Caco-2 (cell line): ENCODE results near the gene KERA. TPM values are rescaled to one million over a fixed set of nuclear protein-coding genes. Genes with fewer than 3 reads are reported as not detected.

ENCODE experiments used
- BruUV-seq: library from RNA; stranded (reverse); fragments of 400-500 nt; replicated peaks from 2 replicates; lab custom pipeline; 2021; lab: Mats Ljungman, UMichigan
- CTCF ChIA-PET: fragments of 300-600 bp; sonication (Branson Sonifier 250); formaldehyde crosslinking; loops from one replicate; lab custom pipeline; 2022; ENCODE audit warnings: antibody characterized with exemption; lab: Charles Lee
- POLR2A ChIA-PET: fragments of 300-600 bp; sonication (Branson Sonifier 250); formaldehyde crosslinking; loops from one replicate; lab custom pipeline; 2022; ENCODE audit warnings: antibody characterized with exemption; lab: Charles Lee
- DNase-seq, 2 experiments: peaks; one replicate each; pipeline versions ENCODE4 v3.0.0 to v3.0.0-alpha.2; 2020 to 2022
- H3K27me3 ChIP-seq: replicated peaks from 2 replicates; pipeline ENCODE4 v1.6.0; 2011; ENCODE audit warnings: low read length; ENCODE audit not compliant: control insufficient read depth, insufficient read depth
- H3K36me3 ChIP-seq: 2 replicates; pipeline ENCODE4 v1.5.1; 2011; ENCODE audit warnings: low read length; ENCODE audit not compliant: control insufficient read depth, insufficient read depth
- H3K4me1 ChIP-seq: fragments of 250-450 bp; sonication (Bioruptor Pico); 2 replicates; pipeline ENCODE4 v1.5.1; 2020; ENCODE audit warnings: mild to moderate bottlenecking
- H3K4me3 ChIP-seq: 2 replicates; pipeline ENCODE4 v1.5.1; 2011; ENCODE audit warnings: low read depth, mild to moderate bottlenecking, control low read depth, low read length
- H3K9me3 ChIP-seq: fragments of 250-450 bp; sonication (Bioruptor Pico); 2 replicates; pipeline ENCODE4 v1.5.1; 2020; ENCODE audit warnings: mild to moderate bottlenecking, moderate library complexity
- H3K27ac Mint-ChIP-seq: one replicate; pipeline ENCODE4 v1.8.0; 2022; ENCODE audit warnings: mixed read lengths; ENCODE audit not compliant: unreplicated experiment
- H3K27me3 Mint-ChIP-seq: one replicate; pipeline ENCODE4 v1.8.0; 2022; ENCODE audit warnings: mixed read lengths; ENCODE audit not compliant: insufficient read depth, unreplicated experiment
- H3K36me3 Mint-ChIP-seq: one replicate; pipeline ENCODE4 v1.8.0; 2022; ENCODE audit warnings: mild to moderate bottlenecking, mixed read lengths; ENCODE audit not compliant: insufficient read depth, unreplicated experiment
- H3K4me1 Mint-ChIP-seq: one replicate; pipeline ENCODE4 v1.8.0; 2022; ENCODE audit warnings: low read depth, mixed read lengths; ENCODE audit not compliant: unreplicated experiment
- H3K4me3 Mint-ChIP-seq: one replicate; pipeline ENCODE4 v1.8.0; 2022; ENCODE audit warnings: mild to moderate bottlenecking, moderate library complexity, mixed read lengths; ENCODE audit not compliant: unreplicated experiment
- H3K9me3 Mint-ChIP-seq: one replicate; pipeline ENCODE4 v1.8.0; 2022; ENCODE audit warnings: mixed read lengths; ENCODE audit not compliant: unreplicated experiment
- CTCF ChIP-seq, 2 experiments: fragments of 200-600 bp in 1 of 2; IDR thresholded peaks; 1 replicate in 1 of 2; 2 replicates in 1 of 2; pipeline versions ENCODE4 v1.5.1 to v1.8.0; 2011 to 2022; ENCODE audit warnings: antibody characterized with exemption in 1 of 2, control low read depth in 1 of 2, inconsistent platforms in 1 of 2, low read depth in 1 of 2, low read length in 1 of 2, mild to moderate bottlenecking in 1 of 2, moderate library complexity in 1 of 2; ENCODE audit not compliant: insufficient read depth in 1 of 2, severe bottlenecking in 1 of 2, unreplicated experiment in 1 of 2
- intact Hi-C: fragments of 100-400 bp; cut with micrococcal nuclease; formaldehyde crosslinking; loops from one replicate; pipeline ENCODE4 v1.10.0; 2022; ENCODE audit not compliant: unreplicated experiment
- total RNA-seq: library from RNA; stranded (reverse); gene quantifications from 2 replicates; pipeline ENCODE4 v1.2.3, GENCODE V29; 2022

The KERA gene
- total RNA-seq, 1 experiment from 2014 or later = not detected

GRCh38 chr12:91019455-91019854 is 38.4 kb downstream of the KERA start:
- ChIA-PET CTCF (no interaction called here), POLR2A (no interaction called here)
- intact Hi-C loops = no loop called here
- H3K36me3 ChIP-seq = no peaks in the 10 kb centered on the region
- TF ChIP-seq CTCF (IDR thresholded peaks at IDR 0.05; ENCODE audit: insufficient read depth in 1 of 2, low read depth in 1 of 2, low read length in 1 of 2, severe bottlenecking in 1 of 2, unreplicated experiment in 1 of 2) = no peak
- Mint-ChIP-seq H3K4me3 (no peak overlapping the region), H3K4me1 (no peaks in the 10 kb centered on the region), H3K9me3 (no peaks in the 10 kb centered on the region), H3K27ac (no peak overlapping the region), H3K27me3 (peaks cover 5% of the 10 kb centered on the region), H3K36me3 (no peaks in the 10 kb centered on the region)
- H3K9me3 ChIP-seq = no peaks in the 10 kb centered on the region
- no peaks in the 10 kb centered on the region for H3K4me1 ChIP-seq
- no TSS peak for BruUV-seq
- no peak for DNase-seq
- H3K27me3 ChIP-seq = no peaks in the 10 kb centered on the region
- no peak overlapping the region for H3K4me3 ChIP-seq

GRCh38 chr12:91017511-91018263 is 40.1 kb downstream of the KERA start:
- H3K27me3 ChIP-seq = no peaks in the 10 kb centered on the region
- no peaks in the 10 kb centered on the region for H3K4me1 ChIP-seq
- no peak for TF ChIP-seq CTCF (IDR thresholded peaks at IDR 0.05; ENCODE audit: insufficient read depth in 1 of 2, low read depth in 1 of 2, low read length in 1 of 2, severe bottlenecking in 1 of 2, unreplicated experiment in 1 of 2)
- ChIA-PET POLR2A (no interaction called here), CTCF (no interaction called here)
- BruUV-seq = no TSS peak
- H3K4me1 Mint-ChIP-seq = no peaks in the 10 kb centered on the region
- peaks cover 5% of the 10 kb centered on the region for H3K27me3 Mint-ChIP-seq
- H3K4me3 ChIP-seq = no peak overlapping the region
- no peaks in the 10 kb centered on the region for H3K36me3 Mint-ChIP-seq
- H3K9me3 ChIP-seq = no peaks in the 10 kb centered on the region
- H3K27ac Mint-ChIP-seq = no peak overlapping the region
- no peaks in the 10 kb centered on the region for H3K9me3 Mint-ChIP-seq
- intact Hi-C loops = no loop called here
- DNase-seq = no peak
- no peaks in the 10 kb centered on the region for H3K36me3 ChIP-seq
- no peak overlapping the region for H3K4me3 Mint-ChIP-seq

- CTCF ChIA-PET = no interaction called here
- Mint-ChIP-seq H3K9me3 (no peaks in the 10 kb centered on the region), H3K4me1 (no peaks in the 10 kb centered on the region), H3K27me3 (peaks cover 5% of the 10 kb centered on the region), H3K27ac (no peak overlapping the region), H3K4me3 (no peak overlapping the region), H3K36me3 (no peaks in the 10 kb centered on the region)
- no TSS peak for BruUV-seq
- POLR2A ChIA-PET = no interaction called here
- Histone ChIP-seq H3K9me3 (no peaks in the 10 kb centered on the region), H3K4me3 (no peak overlapping the region), H3K36me3 (no peaks in the 10 kb centered on the region), H3K27me3 (no peaks in the 10 kb centered on the region), H3K4me1 (no peaks in the 10 kb centered on the region)
- no peak for DNase-seq
- no peak for TF ChIP-seq CTCF (IDR thresholded peaks at IDR 0.05; ENCODE audit: insufficient read depth in 1 of 2, low read depth in 1 of 2, low read length in 1 of 2, severe bottlenecking in 1 of 2, unreplicated experiment in 1 of 2)
- intact Hi-C loops = no loop called here
Observed at GRCh38 chr12:91017043-91017442, 40.8 kb downstream of the KERA start.
